HEK293 (cell line): ENCODE data around the gene MYO5B.

ENCODE experiments used
- CTCF ChIA-PET: fragments of 350-600 bp; formaldehyde crosslinking; extraction: SDS; loops from one replicate; lab custom pipeline; 2021; ENCODE audit warnings: antibody characterized with exemption; lab: Yijun Ruan, JAX
- POLR2A ChIA-PET: fragments of 300-600 bp; formaldehyde crosslinking; extraction: SDS; loops from one replicate; lab custom pipeline; 2020; ENCODE audit warnings: antibody characterized with exemption, inconsistent platforms; lab: Yijun Ruan, JAX
- H3K27ac ChIP-seq: fragments of 200-500 bp; sonication (Bioruptor generic); 2 replicates; pipeline ENCODE4 v1.5.1; 2014; ENCODE audit warnings: low read depth, low read length, control low read depth, inconsistent platforms; ENCODE audit errors: extremely low read depth
- H3K36me3 ChIP-seq, 2 experiments: fragments of 200-500 bp in 1 of 2; sonication (Bioruptor generic) in 1 of 2; 1 replicate in 1 of 2; 2 replicates in 1 of 2; pipeline ENCODE4 v1.5.1; 2014 to 2017; ENCODE audit warnings: inconsistent platforms in 2 of 2, low read length in 2 of 2; ENCODE audit not compliant: control insufficient read depth in 2 of 2, insufficient read depth in 1 of 2
- H3K4me1 ChIP-seq: fragments of 200-500 bp; sonication (Bioruptor generic); 2 replicates; pipeline ENCODE4 v1.5.1; 2014; ENCODE audit warnings: mild to moderate bottlenecking, low read length, inconsistent platforms; ENCODE audit not compliant: control insufficient read depth, insufficient read depth
- H3K4me3 ChIP-seq: 2 replicates; pipeline ENCODE4 v1.5.1; 2011; ENCODE audit warnings: low read depth, mild to moderate bottlenecking, control low read depth, low read length, moderate library complexity
- H3K9me3 ChIP-seq: fragments of 200-500 bp; sonication (Bioruptor generic); 2 replicates; pipeline ENCODE4 v1.5.1; 2014; ENCODE audit warnings: low read depth, low read length, inconsistent platforms; ENCODE audit not compliant: control insufficient read depth, insufficient read depth
- GLI4 ChIP-seq: fragments of 450-650 bp; formaldehyde crosslinking; IDR thresholded peaks from 2 replicates; pipeline ENCODE4 v1.5.1; 2016; ENCODE audit warnings: missing biosample characterization, missing genetic modification characterization
- KLF9 ChIP-seq: fragments of 450-650 bp; formaldehyde crosslinking; IDR thresholded peaks from 2 replicates; pipeline ENCODE4 v1.5.1; 2016; ENCODE audit warnings: missing biosample characterization, missing genetic modification characterization, low read depth
- MZF1 ChIP-seq: fragments of 450-650 bp; formaldehyde crosslinking; IDR thresholded peaks from 2 replicates; pipeline ENCODE4 v1.5.1; 2017; ENCODE audit warnings: missing biosample characterization, missing genetic modification characterization, borderline replicate concordance
- OSR2 ChIP-seq: fragments of 450-650 bp; formaldehyde crosslinking; IDR thresholded peaks from 2 replicates; pipeline ENCODE4 v1.5.1; 2016; ENCODE audit warnings: missing biosample characterization, missing genetic modification characterization
- SCRT2 ChIP-seq: fragments of 450-650 bp; formaldehyde crosslinking; IDR thresholded peaks from 2 replicates; pipeline ENCODE4 v1.5.1; 2016; ENCODE audit warnings: missing biosample characterization, missing genetic modification characterization
- YY1 ChIP-seq: fragments of 450-650 bp; formaldehyde crosslinking; IDR thresholded peaks from 2 replicates; pipeline ENCODE4 v1.5.1; 2018; ENCODE audit warnings: missing biosample characterization, missing genetic modification characterization
- ZBTB44 ChIP-seq: fragments of 450-650 bp; IDR thresholded peaks from 2 replicates; pipeline ENCODE4 v1.5.1; 2018; ENCODE audit warnings: missing biosample characterization, mild to moderate bottlenecking, missing genetic modification characterization
- ZBTB8A ChIP-seq: fragments of 450-650 bp; formaldehyde crosslinking; IDR thresholded peaks from 2 replicates; pipeline ENCODE4 v1.5.1; 2016; ENCODE audit warnings: missing biosample characterization, missing genetic modification characterization
- ZNF112 ChIP-seq: fragments of 450-650 bp; formaldehyde crosslinking; IDR thresholded peaks from 2 replicates; pipeline ENCODE4 v1.5.0; 2017; ENCODE audit warnings: missing biosample characterization, missing genetic modification characterization
- ZNF132 ChIP-seq: fragments of 450-650 bp; formaldehyde crosslinking; IDR thresholded peaks from 2 replicates; pipeline ENCODE4 v1.5.1; 2017; ENCODE audit warnings: missing biosample characterization, missing genetic modification characterization, borderline replicate concordance
- ZNF169 ChIP-seq: fragments of 450-650 bp; formaldehyde crosslinking; IDR thresholded peaks from 2 replicates; pipeline ENCODE4 v1.5.1; 2016; ENCODE audit warnings: missing biosample characterization, missing genetic modification characterization
- ZNF214 ChIP-seq: fragments of 450-650 bp; formaldehyde crosslinking; IDR thresholded peaks from 2 replicates; pipeline ENCODE4 v1.5.1; 2017; ENCODE audit warnings: missing biosample characterization, mild to moderate bottlenecking, missing genetic modification characterization, borderline replicate concordance
- ZNF221 ChIP-seq: fragments of 450-650 bp; formaldehyde crosslinking; IDR thresholded peaks from 2 replicates; pipeline ENCODE4 v1.5.1; 2017; ENCODE audit warnings: missing biosample characterization, missing genetic modification characterization, borderline replicate concordance
- ZNF223 ChIP-seq: fragments of 450-650 bp; formaldehyde crosslinking; IDR thresholded peaks from 2 replicates; pipeline ENCODE4 v1.5.1; 2016; ENCODE audit warnings: missing biosample characterization, missing genetic modification characterization
- ZNF324 ChIP-seq: fragments of 450-650 bp; formaldehyde crosslinking; IDR thresholded peaks from 2 replicates; pipeline ENCODE4 v1.5.1; 2016; ENCODE audit warnings: missing biosample characterization, missing genetic modification characterization
- ZNF433 ChIP-seq: fragments of 450-650 bp; formaldehyde crosslinking; IDR thresholded peaks from 2 replicates; pipeline ENCODE4 v1.5.1; 2016; ENCODE audit warnings: missing biosample characterization, missing genetic modification characterization, low read depth
- ZNF473 ChIP-seq: fragments of 450-650 bp; formaldehyde crosslinking; IDR thresholded peaks from 2 replicates; pipeline ENCODE4 v1.5.1; 2017; ENCODE audit warnings: missing biosample characterization, missing genetic modification characterization
- ZNF501 ChIP-seq: fragments of 450-650 bp; formaldehyde crosslinking; IDR thresholded peaks from 2 replicates; pipeline ENCODE4 v1.5.1; 2016; ENCODE audit warnings: missing biosample characterization, missing genetic modification characterization
- ZNF514 ChIP-seq: fragments of 450-650 bp; formaldehyde crosslinking; IDR thresholded peaks from 2 replicates; pipeline ENCODE4 v1.5.1; 2016; ENCODE audit warnings: missing biosample characterization, missing genetic modification characterization
- ZNF529 ChIP-seq: fragments of 450-650 bp; formaldehyde crosslinking; IDR thresholded peaks from 2 replicates; pipeline ENCODE4 v1.5.1; 2017; ENCODE audit warnings: missing genetic modification characterization, missing biosample characterization; ENCODE audit not compliant: insufficient replicate concordance
- ZNF555 ChIP-seq: fragments of 450-650 bp; formaldehyde crosslinking; conservative IDR thresholded peaks from 2 replicates; pipeline ENCODE4 v1.5.1; 2017; ENCODE audit warnings: missing biosample characterization, mild to moderate bottlenecking, missing genetic modification characterization, inconsistent platforms
- ZNF580 ChIP-seq: fragments of 450-650 bp; formaldehyde crosslinking; IDR thresholded peaks from 2 replicates; pipeline ENCODE4 v1.5.1; 2016; ENCODE audit warnings: missing biosample characterization, missing genetic modification characterization
- ZNF660 ChIP-seq: fragments of 450-650 bp; IDR thresholded peaks from 2 replicates; pipeline ENCODE4 v1.5.1; 2018; ENCODE audit warnings: missing biosample characterization, mild to moderate bottlenecking, missing genetic modification characterization
- ZNF692 ChIP-seq: fragments of 450-650 bp; formaldehyde crosslinking; IDR thresholded peaks from 2 replicates; pipeline ENCODE4 v1.5.1; 2016; ENCODE audit warnings: missing biosample characterization, missing genetic modification characterization
- ZNF701 ChIP-seq: fragments of 450-650 bp; formaldehyde crosslinking; IDR thresholded peaks from 2 replicates; pipeline ENCODE4 v1.5.1; 2016; ENCODE audit warnings: missing biosample characterization, missing genetic modification characterization
- ZNF791 ChIP-seq: fragments of 450-650 bp; formaldehyde crosslinking; IDR thresholded peaks from 2 replicates; pipeline ENCODE4 v1.5.1; 2016; ENCODE audit warnings: missing biosample characterization, missing genetic modification characterization
- TF ChIP-seq, protein P1 (sequence below): fragments of 450-650 bp; formaldehyde crosslinking; IDR thresholded peaks from 2 replicates; pipeline ENCODE4 v1.5.1; 2016; ENCODE audit warnings: missing biosample characterization, missing genetic modification characterization
- TF ChIP-seq, protein P2 (sequence below): fragments of 450-650 bp; formaldehyde crosslinking; IDR thresholded peaks from 2 replicates; pipeline ENCODE4 v1.5.1; 2016; ENCODE audit warnings: missing biosample characterization, missing genetic modification characterization

The MYO5B gene

GRCh38 chr18:50105027-50105426 is 89.9 kb downstream of the MYO5B start:
- Histone ChIP-seq H3K4me3 (no peak overlapping the region), H3K27ac (no peak overlapping the region), H3K9me3 (no peaks in the 10 kb centered on the region), H3K36me3 (no peaks in the 10 kb centered on the region), H3K4me1 (peaks cover 2% of the 10 kb centered on the region; the same call in 1 of the 2 replicates)
- POLR2A ChIA-PET: no interaction called here
- CTCF ChIA-PET: interaction anchor here (0.6 kb wide), 1 partner anchor 87 kb away, joined by 3 read pairs; no protein-coding TSS in a partner anchor
- peak; percentile 90 for TF ChIP-seq ZNF433 (tag by site-specific recombination)
- no peak for TF ChIP-seq OSR2 (tag by site-specific recombination)
- no peak for TF ChIP-seq KLF9 (tag by site-specific recombination)
- peak; percentile 33; the same call in 1 of the 2 replicates for TF ChIP-seq MZF1 (tag by site-specific recombination)
- TF ChIP-seq, protein P1, sequence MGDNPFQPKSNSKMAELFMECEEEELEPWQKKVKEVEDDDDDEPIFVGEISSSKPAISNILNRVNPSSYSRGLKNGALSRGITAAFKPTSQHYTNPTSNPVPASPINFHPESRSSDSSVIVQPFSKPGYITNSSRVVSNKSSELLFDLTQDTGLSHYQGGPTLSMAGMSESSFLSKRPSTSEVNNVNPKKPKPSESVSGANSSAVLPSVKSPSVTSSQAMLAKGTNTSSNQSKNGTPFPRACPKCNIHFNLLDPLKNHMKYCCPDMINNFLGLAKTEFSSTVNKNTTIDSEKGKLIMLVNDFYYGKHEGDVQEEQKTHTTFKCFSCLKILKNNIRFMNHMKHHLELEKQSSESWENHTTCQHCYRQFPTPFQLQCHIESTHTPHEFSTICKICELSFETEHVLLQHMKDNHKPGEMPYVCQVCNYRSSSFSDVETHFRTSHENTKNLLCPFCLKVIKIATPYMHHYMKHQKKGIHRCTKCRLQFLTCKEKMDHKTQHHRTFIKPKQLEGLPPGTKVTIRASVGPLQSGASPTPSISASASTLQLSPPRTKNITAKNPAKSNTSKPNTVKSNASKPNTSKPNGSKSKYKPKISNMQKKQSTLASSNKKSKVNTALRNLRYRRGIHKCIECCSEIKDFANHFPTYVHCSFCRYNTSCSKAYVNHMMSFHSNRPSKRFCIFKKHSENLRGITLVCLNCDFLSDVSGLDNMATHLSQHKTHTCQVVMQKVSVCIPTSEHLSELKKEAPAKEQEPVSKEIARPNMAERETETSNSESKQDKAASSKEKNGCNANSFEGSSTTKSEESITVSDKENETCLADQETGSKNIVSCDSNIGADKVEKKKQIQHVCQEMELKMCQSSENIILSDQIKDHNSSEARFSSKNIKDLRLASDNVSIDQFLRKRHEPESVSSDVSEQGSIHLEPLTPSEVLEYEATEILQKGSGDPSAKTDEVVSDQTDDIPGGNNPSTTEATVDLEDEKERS: no peak
- peak; percentile 87 for TF ChIP-seq ZBTB8A (tag by site-specific recombination)
- TF ChIP-seq ZNF514 (tag by site-specific recombination): peak; percentile 74; the same call in 1 of the 2 replicates
- TF ChIP-seq ZNF501 (tag by site-specific recombination): peak; percentile 80; the same call in 1 of the 2 replicates
- TF ChIP-seq ZNF473 (tag by site-specific recombination): no peak
- TF ChIP-seq ZNF555: peak; percentile 98
- TF ChIP-seq SCRT2 (tag by site-specific recombination): no peak
- no peak for TF ChIP-seq ZNF692 (tag by site-specific recombination)
- TF ChIP-seq ZNF324: no peak
- no peak for TF ChIP-seq ZNF660 (tag by site-specific recombination)
- TF ChIP-seq ZNF223 (tag by site-specific recombination): peak; percentile 72; the same call in 1 of the 2 replicates
- peak; percentile 86; the same call in 1 of the 2 replicates for TF ChIP-seq ZNF791 (tag by site-specific recombination)
- TF ChIP-seq, protein P2, sequence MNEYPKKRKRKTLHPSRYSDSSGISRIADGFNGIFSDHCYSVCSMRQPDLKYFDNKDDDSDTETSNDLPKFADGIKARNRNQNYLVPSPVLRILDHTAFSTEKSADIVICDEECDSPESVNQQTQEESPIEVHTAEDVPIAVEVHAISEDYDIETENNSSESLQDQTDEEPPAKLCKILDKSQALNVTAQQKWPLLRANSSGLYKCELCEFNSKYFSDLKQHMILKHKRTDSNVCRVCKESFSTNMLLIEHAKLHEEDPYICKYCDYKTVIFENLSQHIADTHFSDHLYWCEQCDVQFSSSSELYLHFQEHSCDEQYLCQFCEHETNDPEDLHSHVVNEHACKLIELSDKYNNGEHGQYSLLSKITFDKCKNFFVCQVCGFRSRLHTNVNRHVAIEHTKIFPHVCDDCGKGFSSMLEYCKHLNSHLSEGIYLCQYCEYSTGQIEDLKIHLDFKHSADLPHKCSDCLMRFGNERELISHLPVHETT (tag by site-specific recombination): 0 out of 2 replicates have a peak, but pooled peaks have one; percentile 27
- TF ChIP-seq ZNF112: no peak
- TF ChIP-seq ZNF580: peak; percentile 75; the same call in 1 of the 2 replicates
- no peak for TF ChIP-seq ZBTB44 (tag by site-specific recombination)
- TF ChIP-seq YY1: no peak
- TF ChIP-seq ZNF221: no peak
- TF ChIP-seq ZNF529 (tag by site-specific recombination): peak; percentile 74
- no peak for TF ChIP-seq ZNF169
- TF ChIP-seq ZNF132: no peak
- no peak for TF ChIP-seq GLI4 (tag by site-specific recombination)
- no peak for TF ChIP-seq ZNF701 (tag by site-specific recombination)
- TF ChIP-seq ZNF214 (tag by site-specific recombination): no peak; the same call in 1 of the 2 replicates
